Measurements from ENCODE around the gene ST6GALNAC6. TPM values are rescaled to one million over a fixed set of nuclear protein-coding genes. Genes with fewer than 3 reads are reported as not detected.
A peak's percentile ranks its signal among the peaks of the same experiment; 100 is the strongest.

The ST6GALNAC6 gene
- polyA plus RNA-seq, 12 donors, result 37.0 to 62.6 (median 51.5) TPM; not detected in 1

DNA sequence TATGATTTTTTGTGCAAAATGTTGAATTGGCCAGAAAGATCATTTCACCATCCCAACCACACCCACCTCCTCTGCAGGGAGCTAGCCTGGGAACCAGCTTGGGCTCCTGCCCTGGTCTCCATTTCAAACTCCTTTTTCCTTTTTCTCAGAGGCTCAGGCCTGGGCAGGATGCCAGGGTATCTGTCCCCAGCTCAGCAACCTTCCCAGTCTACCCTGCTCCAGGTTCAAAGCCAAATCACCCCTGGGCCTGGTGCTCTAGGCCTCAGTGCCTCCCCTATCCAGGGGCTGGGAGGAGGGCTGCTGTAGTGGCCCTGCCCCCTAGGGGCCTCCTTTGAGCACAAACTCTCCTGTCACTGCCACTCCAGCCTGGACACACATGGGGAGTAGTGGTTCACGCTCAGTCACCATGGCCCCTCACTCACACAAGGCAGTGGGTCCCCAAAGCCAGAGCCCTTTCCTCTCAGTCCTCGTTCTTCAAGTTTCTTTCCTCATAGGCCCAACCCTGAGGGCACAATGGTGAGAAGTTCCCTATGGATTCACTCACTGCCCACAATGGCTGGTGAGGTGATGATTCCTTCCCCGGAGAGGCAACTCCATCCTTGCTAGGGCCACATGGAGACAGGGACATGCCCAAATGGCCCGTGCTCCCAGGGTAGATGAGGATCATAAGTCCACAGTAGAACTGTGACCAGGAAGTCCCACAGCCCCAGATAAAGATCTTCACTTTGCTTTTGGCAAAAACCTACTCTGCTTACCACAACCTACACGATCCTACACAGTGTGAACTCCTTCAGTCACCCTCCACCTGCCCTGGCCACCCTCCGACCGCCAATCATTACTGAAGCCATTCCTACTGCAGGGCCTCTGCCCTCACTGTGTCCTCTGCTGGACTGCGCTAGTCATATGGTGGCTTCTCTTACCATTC lies 19.0 kb upstream of the ST6GALNAC6 start:
- DNase-seq, result no peak

DNA sequence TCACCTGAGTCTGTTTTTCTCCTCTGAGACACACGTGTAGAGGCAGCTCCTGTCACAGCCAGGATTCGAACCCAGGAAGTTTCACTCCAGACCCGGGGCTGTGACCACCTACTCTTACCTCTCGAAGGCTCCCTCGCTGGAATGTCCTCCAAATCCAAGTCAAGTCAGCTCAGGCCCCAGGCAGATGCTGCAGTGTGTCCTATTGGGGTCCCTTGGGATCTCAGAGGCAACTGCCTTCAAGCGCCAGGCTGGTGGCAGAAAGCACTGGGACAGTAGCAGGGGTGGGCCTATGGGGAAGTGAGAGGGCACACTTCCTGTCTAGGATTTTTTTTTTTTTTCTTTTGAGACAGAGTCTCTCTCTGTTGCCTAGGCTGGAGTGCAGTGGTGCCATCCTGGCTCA lies 18.2 kb upstream of the ST6GALNAC6 start:
- DNase-seq, result no peak

DNA sequence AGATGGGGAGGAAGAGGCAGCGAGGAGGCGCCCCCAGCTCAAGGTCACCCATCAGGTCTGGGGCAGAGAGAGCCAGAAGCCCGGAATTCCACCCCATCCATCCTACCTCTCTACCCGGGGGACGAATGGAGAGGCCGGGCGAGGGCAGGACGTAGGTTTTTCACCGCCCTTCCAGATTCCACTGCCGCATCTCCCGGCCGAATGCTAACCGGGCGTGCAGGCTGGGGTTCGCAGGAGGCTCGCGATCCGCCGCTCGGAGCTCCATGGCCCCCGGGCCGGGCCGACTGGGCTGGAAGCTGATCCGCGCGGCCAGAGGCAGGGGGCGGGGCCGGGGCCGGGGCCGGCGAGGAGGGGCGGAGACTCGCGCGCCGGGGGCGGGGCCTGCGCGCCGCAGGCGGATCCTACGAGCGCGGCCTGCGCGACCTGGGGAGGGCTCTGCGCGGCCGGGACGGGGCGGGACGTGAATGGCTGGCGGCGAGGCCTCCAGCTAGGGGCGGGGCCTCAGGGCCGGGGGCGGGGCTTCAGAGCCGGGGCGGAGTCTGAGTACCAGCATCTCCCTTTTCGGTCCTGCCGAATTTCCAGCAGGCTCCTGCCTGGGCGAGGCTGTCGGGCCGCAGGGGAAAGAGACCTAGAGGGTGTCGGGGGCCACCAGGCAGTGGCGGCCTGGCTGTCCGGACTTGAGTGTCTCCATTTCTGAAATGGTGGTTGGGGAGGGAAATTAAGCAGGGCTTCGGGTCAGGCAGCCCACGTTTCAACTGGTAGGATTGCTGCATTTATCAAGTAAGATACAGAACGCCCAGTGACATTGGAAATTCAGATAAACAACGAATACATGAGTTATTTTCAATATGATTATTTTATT lies 17.5 kb upstream of the ST6GALNAC6 start, which contains the start of gene ST6GALNAC4:
TSS of gene ST6GALNAC4 (minus strand) at position 322 of the 862 bp plus-strand sequence. CDS start 622 bp downstream, outside the sequence.
- DNase-seq, result peak; percentile 90

DNA sequence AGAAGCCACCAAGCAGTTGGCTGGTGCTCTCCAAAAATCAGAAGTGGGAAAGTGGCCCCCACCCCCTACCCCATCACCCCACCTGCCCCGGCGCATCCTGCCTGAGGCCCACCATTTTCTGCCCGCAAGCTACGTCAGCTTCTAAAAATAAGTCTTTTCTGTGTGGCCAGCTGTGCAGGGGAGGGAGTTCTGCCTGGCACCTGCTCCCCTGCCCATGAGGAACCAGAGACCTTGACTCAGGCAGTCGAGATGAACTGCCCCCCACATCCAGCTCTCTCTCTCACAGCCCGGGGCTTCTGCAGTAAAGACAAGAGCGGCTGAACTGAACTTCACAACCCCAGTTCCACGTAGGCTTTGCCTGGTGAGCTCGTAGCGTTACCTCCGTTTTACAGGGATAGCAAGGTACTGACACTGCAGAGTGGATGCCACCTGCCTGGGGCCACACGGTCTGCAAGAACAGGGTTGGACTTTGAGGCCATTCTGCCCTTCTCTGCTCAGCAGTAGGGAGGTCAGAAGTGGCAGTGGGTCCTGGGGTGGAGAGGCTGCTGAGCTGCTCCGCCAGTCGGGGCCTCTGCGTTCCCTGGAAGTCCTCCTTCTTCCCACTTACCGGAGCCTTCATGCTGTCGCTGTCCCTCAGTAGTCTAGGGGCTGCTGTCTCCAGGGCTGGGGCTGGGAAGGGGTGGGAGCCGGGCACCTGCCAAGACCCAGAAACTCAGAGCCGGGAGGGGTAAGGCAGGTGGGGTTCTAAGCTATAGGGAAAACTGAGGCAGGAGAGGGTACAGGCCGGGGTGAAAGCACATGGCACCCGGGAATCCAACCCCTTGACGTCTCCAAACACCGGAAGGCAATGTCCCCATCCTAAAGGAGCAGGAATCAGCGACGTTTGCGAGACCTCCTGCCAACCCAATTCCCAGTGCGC lies 16.7 kb upstream of the ST6GALNAC6 start:
- no peak for DNase-seq

DNA sequence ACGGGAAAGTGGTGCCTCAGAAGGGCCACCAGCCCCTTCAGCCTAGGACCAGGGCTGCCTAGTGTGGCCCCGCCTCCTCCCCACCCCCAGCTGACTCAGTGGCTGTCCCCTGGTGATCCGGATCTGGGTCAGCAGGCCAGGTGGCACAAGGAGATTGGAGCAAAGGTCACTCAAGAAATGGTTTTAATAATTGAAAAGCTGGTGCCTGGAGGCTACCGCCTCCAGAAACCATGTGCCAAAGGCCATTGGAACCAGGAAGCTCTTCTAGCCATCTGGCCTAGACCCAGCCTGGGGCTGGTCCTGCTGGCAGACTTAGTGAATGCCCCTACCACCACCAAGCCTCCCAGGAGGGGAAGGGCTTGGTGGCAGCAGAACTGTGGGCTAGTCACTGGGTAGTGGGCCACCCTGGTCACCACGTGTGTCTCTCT lies 15.9 kb upstream of the ST6GALNAC6 start:
- DNase-seq, result no peak

DNA sequence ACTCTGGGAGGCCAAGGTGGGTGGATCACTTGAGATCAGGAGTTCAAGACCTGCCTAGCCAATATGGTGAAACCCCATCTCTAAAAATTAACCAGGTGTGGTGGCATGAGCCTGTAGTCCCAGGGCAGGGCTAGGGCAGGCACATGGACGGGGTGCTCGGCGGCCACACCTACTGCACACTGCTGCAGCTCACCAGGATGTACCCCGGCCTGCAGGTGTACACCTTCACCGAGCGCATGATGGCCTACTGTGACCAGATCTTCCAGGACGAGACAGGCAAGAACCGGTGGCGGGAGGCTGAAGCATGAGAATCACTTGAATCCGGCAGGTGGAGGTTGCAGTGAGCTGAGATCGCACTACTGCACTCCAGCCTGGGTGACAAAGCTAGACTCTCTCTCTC lies 14.3 kb upstream of the ST6GALNAC6 start:
- DNase-seq, result no peak

DNA sequence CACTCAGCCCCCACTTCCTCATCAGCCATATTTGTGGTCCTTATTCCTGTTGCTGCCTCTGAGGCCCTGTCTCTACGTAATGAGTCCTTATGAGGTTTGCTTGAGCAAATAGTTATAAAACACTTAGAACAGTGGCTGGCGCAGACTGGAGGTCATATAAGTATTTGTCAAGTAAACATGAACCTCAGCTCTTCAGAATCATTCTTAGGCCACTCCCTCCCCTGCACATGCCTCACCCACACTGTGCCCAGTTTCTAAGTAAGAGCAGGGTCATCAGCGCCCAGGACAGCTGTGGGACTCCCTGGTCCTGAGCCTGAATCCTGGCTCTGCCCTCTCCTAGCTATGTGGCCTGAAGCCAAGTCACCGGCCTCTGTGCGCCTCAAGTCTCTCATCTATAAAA lies 13.5 kb upstream of the ST6GALNAC6 start:
- no peak for DNase-seq

DNA sequence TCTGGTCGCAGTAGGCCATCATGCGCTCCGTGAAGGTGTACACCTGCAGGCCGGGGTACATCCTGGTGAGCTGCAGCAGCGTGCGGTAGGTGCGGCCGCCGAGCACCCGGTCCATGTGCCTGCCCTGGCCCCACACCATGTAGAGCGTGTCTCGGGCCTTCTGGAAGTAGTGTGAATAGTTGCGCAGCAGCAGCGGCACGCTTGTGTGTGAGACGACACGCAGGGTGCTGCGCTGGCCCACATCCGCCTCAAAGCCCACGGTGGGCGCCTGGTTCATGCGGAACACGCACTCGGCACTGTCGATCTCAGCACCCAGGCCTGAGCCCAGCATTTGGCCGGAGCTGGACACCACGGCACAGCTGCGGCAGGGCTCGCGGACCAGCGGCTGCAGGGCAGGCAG lies 12.9 kb upstream of the ST6GALNAC6 start:
- no peak for DNase-seq

DNA sequence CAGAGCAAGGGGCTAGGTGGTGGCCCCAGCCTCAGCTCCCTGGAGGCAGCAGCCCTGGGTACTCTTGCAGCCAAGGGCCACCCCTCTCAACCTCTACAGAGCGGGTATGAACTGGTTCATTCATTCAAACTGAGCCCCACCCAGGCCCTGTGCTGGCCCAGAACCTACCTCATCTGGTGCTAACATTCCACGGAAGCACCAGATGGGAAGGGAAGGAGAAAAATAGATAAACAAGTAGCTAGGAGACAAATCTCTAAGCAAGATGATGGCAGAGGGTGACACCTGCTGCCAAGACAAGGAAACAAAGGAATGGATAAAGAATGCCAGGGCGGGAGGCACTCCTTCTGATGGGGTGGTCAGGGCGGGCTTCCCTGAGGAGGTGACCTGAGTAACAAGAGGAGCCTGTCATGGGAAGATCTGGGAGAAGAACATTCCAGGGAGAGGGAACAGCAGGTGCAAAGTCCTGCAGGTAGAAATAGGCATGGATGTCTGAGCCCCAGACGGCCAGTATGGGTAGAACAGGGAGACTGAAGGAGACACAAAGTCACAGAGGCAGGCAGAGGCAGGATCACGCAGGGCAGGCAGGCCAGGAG lies 11.3 kb upstream of the ST6GALNAC6 start:
- DNase-seq, result no peak

DNA sequence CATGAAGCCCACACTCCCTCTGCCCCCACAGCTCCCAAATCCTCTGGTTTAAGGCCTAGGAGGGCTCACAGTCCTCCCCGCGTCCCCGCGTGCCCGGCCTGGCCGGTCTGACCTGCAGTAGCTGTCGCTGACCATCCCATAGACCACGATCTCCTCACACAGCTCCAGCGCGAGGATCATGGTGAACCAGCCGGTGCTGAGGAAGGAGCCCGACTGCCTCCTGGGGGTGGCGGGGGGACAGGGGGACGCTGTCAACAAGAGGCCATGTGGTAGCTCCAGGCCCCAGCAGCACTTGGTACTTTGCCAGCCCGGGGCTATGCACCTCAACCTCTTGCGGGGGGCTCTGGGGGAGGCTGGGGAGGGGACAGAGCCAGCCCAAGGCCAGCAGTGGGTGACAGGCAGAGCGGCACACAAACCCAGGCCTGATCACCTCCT lies 10.5 kb upstream of the ST6GALNAC6 start:
- DNase-seq, result no peak

DNA sequence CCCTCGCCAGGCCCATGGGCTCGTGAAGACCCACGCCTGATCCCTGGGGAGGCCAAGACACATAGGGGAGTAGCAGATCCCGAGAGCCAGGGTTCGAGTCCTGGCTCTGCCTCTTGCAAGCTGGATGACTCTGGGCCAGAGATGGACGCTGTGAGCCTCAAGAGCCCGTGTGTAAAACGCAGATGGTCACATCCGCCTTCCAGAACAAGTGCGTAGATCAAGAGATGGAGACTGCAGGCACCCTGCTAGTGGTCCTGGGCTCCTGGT lies 9.2 kb upstream of the ST6GALNAC6 start:
- DNase-seq, result no peak

DNA sequence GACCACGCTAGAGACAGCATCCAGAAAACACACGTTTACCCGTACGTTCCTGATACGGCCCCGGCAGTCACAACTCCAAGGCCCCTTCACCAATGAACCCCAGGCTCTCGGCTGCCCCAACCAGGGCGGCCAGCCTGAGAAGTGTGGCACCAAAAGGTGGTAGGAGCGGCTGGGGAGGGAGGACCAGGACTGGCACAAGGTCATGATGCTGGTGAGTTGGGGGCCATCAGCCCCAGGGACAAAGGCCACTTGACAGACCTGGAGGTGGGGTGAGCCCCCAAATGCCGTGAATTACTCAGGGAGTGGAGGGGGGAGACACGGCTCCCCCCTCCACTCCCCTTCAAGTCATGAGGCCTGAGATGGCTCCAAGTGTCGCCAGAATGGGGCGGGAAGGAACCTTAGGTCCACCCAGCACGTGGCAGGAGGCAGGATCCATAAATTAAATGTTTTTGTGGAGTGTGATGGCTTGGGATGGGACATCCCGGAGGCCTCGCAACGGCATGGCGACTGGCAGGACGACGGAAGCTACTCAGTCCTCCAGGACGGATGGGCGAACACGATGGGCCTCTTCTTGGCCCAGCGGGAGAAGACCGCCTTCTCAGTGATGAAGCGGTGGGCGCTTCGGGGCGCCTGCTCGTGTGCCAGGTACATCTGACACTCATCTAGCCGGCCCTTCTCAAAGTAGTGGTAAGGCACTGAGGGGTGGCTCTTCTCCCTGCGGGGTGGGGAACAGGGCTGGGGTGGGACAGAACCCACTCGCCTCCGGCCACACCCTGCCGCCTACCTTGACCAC lies 8.7 kb upstream of the ST6GALNAC6 start:
- DNase-seq, result no peak

DNA sequence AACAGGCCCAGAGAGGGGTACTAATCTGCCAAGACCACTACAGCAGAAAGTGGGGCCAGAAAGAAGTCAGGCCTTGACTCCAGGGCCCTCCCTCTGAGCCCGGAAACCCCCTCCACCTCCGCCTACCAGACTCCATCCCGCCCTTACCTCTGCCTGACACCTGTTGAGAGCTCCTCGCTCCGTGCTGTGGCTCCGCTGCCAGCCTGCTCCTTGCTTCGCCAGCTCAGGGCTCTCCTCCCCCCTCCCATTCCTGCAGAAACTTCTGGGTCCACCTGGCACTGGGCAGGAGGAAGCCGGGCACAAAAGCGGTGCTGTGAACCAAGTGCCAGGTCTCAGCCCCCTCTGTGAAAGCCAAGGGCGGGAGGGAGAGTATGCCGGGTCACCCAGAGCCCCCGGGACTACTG lies 6.4 kb upstream of the ST6GALNAC6 start:
- no peak for DNase-seq

DNA sequence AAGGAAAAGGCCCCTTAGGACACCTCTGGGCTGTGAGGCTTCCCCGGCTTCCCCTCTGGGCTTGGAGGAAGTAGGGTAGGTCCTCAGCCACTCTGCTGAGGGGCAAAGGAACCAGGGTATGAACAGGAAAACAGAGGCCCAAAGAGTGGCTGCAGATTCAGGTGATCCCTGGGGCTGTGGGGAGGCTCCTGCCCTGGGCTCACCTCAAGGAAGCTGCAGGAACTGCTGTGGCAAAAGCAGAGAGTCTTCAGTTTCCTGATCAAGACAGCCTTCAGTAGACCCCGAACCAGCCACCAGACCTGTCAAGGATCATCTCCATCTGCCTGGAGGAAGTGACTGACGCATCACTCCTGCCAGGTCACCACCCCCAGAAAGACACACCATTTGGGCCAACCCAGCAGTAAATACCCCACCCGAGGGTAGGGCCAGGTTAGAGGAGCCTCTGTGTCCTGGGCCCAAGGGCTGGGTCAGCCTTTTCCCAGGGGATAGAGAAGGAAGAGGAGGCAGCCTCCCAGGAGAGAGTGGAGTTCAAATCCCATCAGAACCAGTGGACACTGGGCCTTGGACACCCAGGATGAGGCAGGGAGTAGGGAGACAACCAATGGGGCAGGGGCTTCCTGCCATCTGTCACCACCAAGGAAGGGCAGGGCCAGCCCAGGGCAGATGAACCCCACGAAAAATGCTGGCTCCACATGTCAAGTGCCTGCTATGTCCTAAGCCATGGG lies 5.8 kb upstream of the ST6GALNAC6 start:
- no peak for DNase-seq

DNA sequence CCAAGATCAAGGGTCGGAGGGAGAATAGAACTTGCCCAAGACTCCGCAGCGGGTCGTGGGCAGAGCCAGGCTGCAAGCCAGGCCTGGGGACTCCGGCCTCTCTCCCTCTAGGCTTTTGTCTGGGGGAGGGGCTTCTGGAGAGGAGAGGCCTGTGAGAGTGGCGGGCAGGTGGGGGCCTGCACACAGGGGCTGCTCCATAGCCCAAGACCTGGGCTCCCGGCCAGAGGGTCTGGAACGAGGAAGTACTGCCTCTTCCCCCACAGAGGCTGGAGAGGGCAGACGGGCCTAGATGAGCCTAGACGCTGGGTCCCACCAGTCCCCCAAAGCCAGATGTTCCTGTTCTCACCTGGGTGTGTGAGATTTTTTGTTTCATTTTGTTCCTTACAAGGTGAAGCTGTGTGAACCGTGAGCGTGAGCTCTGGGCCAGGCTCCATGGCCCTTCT lies 5.2 kb upstream of the ST6GALNAC6 start:
- no peak for DNase-seq

DNA sequence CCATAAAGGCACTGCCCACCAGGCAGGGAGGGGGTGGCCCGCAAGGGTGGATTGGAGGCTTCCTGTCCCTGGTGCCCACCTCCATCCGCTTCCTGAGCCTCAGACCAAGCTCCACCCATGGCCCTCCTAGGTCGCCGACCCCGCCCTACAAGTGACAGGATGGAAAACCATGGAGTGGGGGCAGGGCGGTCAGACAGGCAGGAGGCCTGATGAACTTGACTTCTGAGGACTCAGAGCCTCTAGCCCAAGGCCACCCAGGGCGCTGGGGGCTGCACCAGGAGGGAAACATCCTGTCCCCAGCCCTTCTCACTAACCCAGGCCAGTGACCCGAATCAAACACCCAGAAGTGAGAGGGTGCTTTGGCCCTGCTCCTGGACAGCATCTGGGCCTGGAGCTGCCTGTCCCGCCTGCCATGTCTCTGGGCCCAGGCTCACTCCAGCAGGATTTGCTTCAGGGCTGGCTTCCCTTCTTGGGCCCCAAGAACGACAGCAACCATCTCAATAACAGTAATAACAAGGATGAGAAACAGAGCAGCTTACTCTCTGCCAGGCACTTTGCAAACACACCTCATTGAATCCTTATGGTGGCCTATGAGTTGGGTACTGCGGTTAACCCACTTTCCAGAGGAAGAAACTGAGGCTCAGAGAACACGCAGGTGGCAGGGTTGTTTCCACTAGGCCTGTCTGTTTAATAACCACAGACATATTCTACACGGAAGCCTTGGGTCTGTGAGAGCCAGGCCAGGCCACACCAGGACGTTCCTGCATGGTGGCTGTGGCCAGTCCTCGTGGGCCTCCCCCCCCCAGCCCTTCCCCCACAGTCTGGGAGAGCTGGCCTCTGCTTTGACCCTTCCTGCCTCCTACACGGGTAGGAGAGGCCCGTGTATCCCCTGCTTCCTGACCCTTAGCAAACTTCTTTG lies 4.4 kb upstream of the ST6GALNAC6 start:
- no peak for DNase-seq

DNA sequence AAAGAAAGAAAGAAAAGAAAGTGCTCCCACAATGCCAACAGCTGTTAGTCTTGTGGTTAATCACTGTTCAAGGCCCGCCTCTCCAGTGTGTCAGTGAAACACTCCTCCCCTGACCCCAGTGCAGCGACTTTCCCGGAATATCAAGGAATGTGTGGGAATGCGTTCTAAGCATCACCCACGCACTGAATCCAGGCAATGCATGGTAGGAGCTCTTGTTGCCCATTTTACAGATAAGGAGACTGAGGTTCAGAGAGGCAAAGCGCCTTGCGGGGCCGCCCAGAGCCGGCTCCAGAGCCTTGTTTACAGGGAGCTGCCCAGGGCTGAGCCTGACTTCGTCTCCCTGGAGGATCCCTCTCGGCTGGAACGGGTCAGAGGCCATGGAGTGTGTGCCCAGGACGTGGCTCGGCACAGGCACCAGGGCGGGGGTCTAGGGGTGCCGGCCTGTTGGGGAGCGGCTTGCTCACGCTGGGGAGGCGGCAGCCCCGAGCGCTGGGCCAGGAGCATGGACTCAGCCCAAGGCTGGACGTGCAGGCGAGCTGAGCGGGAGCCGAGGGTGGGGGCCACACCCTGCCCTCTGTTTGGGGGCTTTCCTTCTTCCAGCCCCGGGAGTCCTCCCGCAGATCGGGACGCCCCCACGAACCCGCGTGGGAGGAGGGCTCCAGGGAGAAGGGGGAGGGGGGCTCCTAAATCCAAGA lies 823 bp downstream of the ST6GALNAC6 start:
- no peak for DNase-seq

DNA sequence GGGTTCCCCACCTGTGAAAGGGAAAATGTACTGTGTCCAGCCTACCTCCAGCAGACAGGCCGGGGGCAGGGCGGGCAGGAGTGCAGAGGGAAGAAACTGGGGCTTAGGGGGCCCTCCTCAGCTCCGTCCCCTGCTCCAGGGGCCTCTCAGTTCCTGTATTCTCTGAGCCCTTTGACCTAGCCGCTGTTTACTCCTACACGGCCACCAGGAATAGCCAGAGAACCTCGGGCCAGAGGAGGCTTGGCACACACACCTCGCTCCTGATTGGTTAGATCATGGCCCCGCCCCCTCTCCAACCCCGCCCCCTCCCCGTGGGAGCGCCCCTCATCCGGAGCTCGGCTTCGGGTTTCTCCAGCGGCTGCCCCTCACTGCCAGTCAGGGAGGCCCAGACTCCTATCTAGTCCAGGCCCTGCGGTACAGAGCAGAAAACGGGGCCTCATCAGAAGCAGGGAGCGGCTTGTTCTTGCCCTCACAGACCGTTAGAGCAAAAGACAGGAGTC lies 2.2 kb downstream of the ST6GALNAC6 start:
- DNase-seq, result no peak
